Osteocyte (in vitro differentiated cells): ENCODE results near the gene GRB10. TPM values are rescaled to one million over a fixed set of nuclear protein-coding genes. Genes with fewer than 3 reads are reported as not detected.

Source experiments
- DNase-seq: peaks from one replicate; pipeline ENCODE4 v3.0.0; 2021; ENCODE audit warnings: mixed read lengths; ENCODE audit not compliant: unreplicated experiment; ENCODE audit errors: extremely low spot score
- H3K27ac Mint-ChIP-seq: one replicate; pipeline ENCODE4 v1.8.0; 2021; ENCODE audit warnings: mild to moderate bottlenecking, mixed read lengths; ENCODE audit not compliant: unreplicated experiment
- H3K27me3 Mint-ChIP-seq: one replicate; pipeline ENCODE4 v1.8.0; 2021; ENCODE audit warnings: mixed read lengths; ENCODE audit not compliant: unreplicated experiment
- H3K36me3 Mint-ChIP-seq: one replicate; pipeline ENCODE4 v1.8.0; 2021; ENCODE audit warnings: mixed read lengths; ENCODE audit not compliant: unreplicated experiment
- H3K4me1 Mint-ChIP-seq: one replicate; pipeline ENCODE4 v1.8.0; 2021; ENCODE audit warnings: mixed read lengths; ENCODE audit not compliant: unreplicated experiment
- H3K4me3 Mint-ChIP-seq: one replicate; pipeline ENCODE4 v1.8.0; 2021; ENCODE audit warnings: mild to moderate bottlenecking, moderate library complexity, mixed read lengths; ENCODE audit not compliant: unreplicated experiment
- H3K9me3 Mint-ChIP-seq: one replicate; pipeline ENCODE4 v1.8.0; 2021; ENCODE audit warnings: mixed read lengths; ENCODE audit not compliant: unreplicated experiment
- CTCF ChIP-seq: fragments of 200-600 bp; sonication (generic); IDR thresholded peaks from 2 replicates; pipeline ENCODE4 v1.5.0; 2021; ENCODE audit warnings: antibody characterized with exemption, mild to moderate bottlenecking, moderate library complexity
- total RNA-seq: library from RNA; stranded (reverse); gene quantifications from 2 replicates; pipeline ENCODE4 v1.2.1, GENCODE V29; 2021

The GRB10 gene
- total RNA-seq, 1 donor from 2014 or later = 51.3 TPM

- no peaks in the 10 kb centered on the region for H3K9me3 Mint-ChIP-seq
- H3K4me1 Mint-ChIP-seq = peaks cover 5% of the 10 kb centered on the region
- H3K4me3 Mint-ChIP-seq = no peak overlapping the region
- no peaks in the 10 kb centered on the region for H3K27me3 Mint-ChIP-seq
- TF ChIP-seq CTCF = no peak
- peaks cover 22% of the 10 kb centered on the region for H3K36me3 Mint-ChIP-seq
- no peak for DNase-seq
- H3K27ac Mint-ChIP-seq = no peak overlapping the region
Measured at GRCh38 chr7:50646069-50646468, 136.6 kb downstream of the GRB10 start.

- Mint-ChIP-seq H3K27ac (no peak overlapping the region), H3K36me3 (peaks cover 25% of the 10 kb centered on the region), H3K4me3 (no peak overlapping the region), H3K9me3 (no peaks in the 10 kb centered on the region), H3K4me1 (peaks cover 5% of the 10 kb centered on the region), H3K27me3 (no peaks in the 10 kb centered on the region)
- TF ChIP-seq CTCF = no peak
- DNase-seq = no peak
Measured at GRCh38 chr7:50645186-50645585, 137.5 kb downstream of the GRB10 start.

GRCh38 chr7:50644586-50644985, 138.1 kb downstream of the GRB10 start:
- Mint-ChIP-seq H3K36me3 (peaks cover 22% of the 10 kb centered on the region), H3K27me3 (no peaks in the 10 kb centered on the region), H3K27ac (no peak overlapping the region), H3K9me3 (no peaks in the 10 kb centered on the region), H3K4me1 (peaks cover 5% of the 10 kb centered on the region), H3K4me3 (no peak overlapping the region)
- peak; percentile 67 for DNase-seq
- no peak for TF ChIP-seq CTCF

- peaks cover 5% of the 10 kb centered on the region for H3K4me1 Mint-ChIP-seq
- H3K27me3 Mint-ChIP-seq = no peaks in the 10 kb centered on the region
- H3K9me3 Mint-ChIP-seq = no peaks in the 10 kb centered on the region
- H3K27ac Mint-ChIP-seq = no peak overlapping the region
- peak; percentile 65 for DNase-seq
- H3K4me3 Mint-ChIP-seq = no peak overlapping the region
- TF ChIP-seq CTCF = no peak
- H3K36me3 Mint-ChIP-seq = peaks cover 17% of the 10 kb centered on the region
Measured at GRCh38 chr7:50644114-50644513, 138.6 kb downstream of the GRB10 start.

- H3K4me3 Mint-ChIP-seq = no peak overlapping the region
- H3K36me3 Mint-ChIP-seq = peaks cover 14% of the 10 kb centered on the region
- H3K27ac Mint-ChIP-seq = no peak overlapping the region
Measured at GRCh38 chr7:50641442-50642405, 141.0 kb downstream of the GRB10 start.

More at GRCh38 chr7:50641442-50642405, 141.0 kb downstream of the GRB10 start:
- no peak for DNase-seq
- Mint-ChIP-seq H3K4me1 (peaks cover 15% of the 10 kb centered on the region), H3K9me3 (peaks cover 15% of the 10 kb centered on the region), H3K27me3 (no peaks in the 10 kb centered on the region)
- no peak for TF ChIP-seq CTCF
